ENCODE results near the gene IRF2BPL. TPM values are rescaled to one million over a fixed set of nuclear protein-coding genes. Genes with fewer than 3 reads are reported as not detected.

Gene IRF2BPL
- total RNA-seq, 1 experiment from 2014 or later: 142 TPM

- DNase-seq: peak; percentile 68
- Histone ChIP-seq H3K36me3 (replicated peaks; ENCODE audit: control insufficient read depth, insufficient read depth, low read length) (no peaks in the 10 kb centered on the region), H3K27me3 (ENCODE audit: control insufficient read depth, insufficient read depth, low read length) (no peaks in the 10 kb centered on the region), H3K4me3 (ENCODE audit: insufficient read depth, low read depth, low read length) (no peak overlapping the region)
These were observed 33.2 kb upstream of the IRF2BPL start for GRCh38 chr14:77061630-77062257.

- H3K27me3 ChIP-seq (ENCODE audit: control insufficient read depth, insufficient read depth, low read length): no peaks in the 10 kb centered on the region
- DNase-seq: peak; percentile 86
- no peaks in the 10 kb centered on the region for H3K36me3 ChIP-seq (replicated peaks; ENCODE audit: control insufficient read depth, insufficient read depth, low read length)
- no peak overlapping the region for H3K4me3 ChIP-seq (ENCODE audit: insufficient read depth, low read depth, low read length)
These were observed 30.9 kb upstream of the IRF2BPL start for GRCh38 chr14:77059276-77059915.

GRCh38 chr14:77058785-77059184 lies 30.3 kb upstream of the IRF2BPL start:
- no peak for DNase-seq
- H3K27me3 ChIP-seq (ENCODE audit: control insufficient read depth, insufficient read depth, low read length): no peaks in the 10 kb centered on the region
- no peaks in the 10 kb centered on the region for H3K36me3 ChIP-seq (replicated peaks; ENCODE audit: control insufficient read depth, insufficient read depth, low read length)
- no peak overlapping the region for H3K4me3 ChIP-seq (ENCODE audit: insufficient read depth, low read depth, low read length)

GRCh38 chr14:77058117-77058516 lies 29.6 kb upstream of the IRF2BPL start:
- DNase-seq: no peak
- H3K27me3 ChIP-seq (ENCODE audit: control insufficient read depth, insufficient read depth, low read length): no peaks in the 10 kb centered on the region
- no peaks in the 10 kb centered on the region for H3K36me3 ChIP-seq (replicated peaks; ENCODE audit: control insufficient read depth, insufficient read depth, low read length)
- no peak overlapping the region for H3K4me3 ChIP-seq (ENCODE audit: insufficient read depth, low read depth, low read length)

- H3K27me3 ChIP-seq (ENCODE audit: control insufficient read depth, insufficient read depth, low read length): no peaks in the 10 kb centered on the region
- no peaks in the 10 kb centered on the region for H3K36me3 ChIP-seq (replicated peaks; ENCODE audit: control insufficient read depth, insufficient read depth, low read length)
- DNase-seq: no peak
- no peak overlapping the region for H3K4me3 ChIP-seq (ENCODE audit: insufficient read depth, low read depth, low read length)
These were observed 27.5 kb upstream of the IRF2BPL start for GRCh38 chr14:77055981-77056380.

- DNase-seq: no peak
- Histone ChIP-seq H3K4me3 (ENCODE audit: insufficient read depth, low read depth, low read length) (no peak overlapping the region), H3K27me3 (ENCODE audit: control insufficient read depth, insufficient read depth, low read length) (no peaks in the 10 kb centered on the region), H3K36me3 (replicated peaks; ENCODE audit: control insufficient read depth, insufficient read depth, low read length) (no peaks in the 10 kb centered on the region)
These were observed 26.8 kb upstream of the IRF2BPL start for GRCh38 chr14:77055306-77055705.

- Histone ChIP-seq H3K36me3 (replicated peaks; ENCODE audit: control insufficient read depth, insufficient read depth, low read length) (no peaks in the 10 kb centered on the region), H3K27me3 (ENCODE audit: control insufficient read depth, insufficient read depth, low read length) (no peaks in the 10 kb centered on the region), H3K4me3 (ENCODE audit: insufficient read depth, low read depth, low read length) (no peak overlapping the region)
- peak; percentile 97 for DNase-seq
These were observed 24.7 kb upstream of the IRF2BPL start for GRCh38 chr14:77053046-77053841.

- no peaks in the 10 kb centered on the region for H3K36me3 ChIP-seq (replicated peaks; ENCODE audit: control insufficient read depth, insufficient read depth, low read length)
- H3K4me3 ChIP-seq (ENCODE audit: insufficient read depth, low read depth, low read length): no peak overlapping the region
- DNase-seq: peak; percentile 47
- H3K27me3 ChIP-seq (ENCODE audit: control insufficient read depth, insufficient read depth, low read length): no peaks in the 10 kb centered on the region
These were observed 24.0 kb upstream of the IRF2BPL start for GRCh38 chr14:77052281-77053044.

GRCh38 chr14:77051116-77051515 lies 22.6 kb upstream of the IRF2BPL start:
- H3K4me3 ChIP-seq (ENCODE audit: insufficient read depth, low read depth, low read length): no peak overlapping the region
- no peaks in the 10 kb centered on the region for H3K36me3 ChIP-seq (replicated peaks; ENCODE audit: control insufficient read depth, insufficient read depth, low read length)
- no peaks in the 10 kb centered on the region for H3K27me3 ChIP-seq (ENCODE audit: control insufficient read depth, insufficient read depth, low read length)
- DNase-seq: no peak

- Histone ChIP-seq H3K36me3 (replicated peaks; ENCODE audit: control insufficient read depth, insufficient read depth, low read length) (no peaks in the 10 kb centered on the region), H3K4me3 (ENCODE audit: insufficient read depth, low read depth, low read length) (no peak overlapping the region), H3K27me3 (ENCODE audit: control insufficient read depth, insufficient read depth, low read length) (no peaks in the 10 kb centered on the region)
- no peak for DNase-seq
These were observed 18.2 kb upstream of the IRF2BPL start for GRCh38 chr14:77046721-77047120.

GRCh38 chr14:77045238-77046162 lies 17.0 kb upstream of the IRF2BPL start:
- no peaks in the 10 kb centered on the region for H3K36me3 ChIP-seq (replicated peaks; ENCODE audit: control insufficient read depth, insufficient read depth, low read length)
- H3K27me3 ChIP-seq (ENCODE audit: control insufficient read depth, insufficient read depth, low read length): no peaks in the 10 kb centered on the region
- DNase-seq: no peak
- H3K4me3 ChIP-seq (ENCODE audit: insufficient read depth, low read depth, low read length): no peak overlapping the region

- no peaks in the 10 kb centered on the region for H3K36me3 ChIP-seq (replicated peaks; ENCODE audit: control insufficient read depth, insufficient read depth, low read length)
- no peak overlapping the region for H3K4me3 ChIP-seq (ENCODE audit: insufficient read depth, low read depth, low read length)
- no peak for DNase-seq
- no peaks in the 10 kb centered on the region for H3K27me3 ChIP-seq (ENCODE audit: control insufficient read depth, insufficient read depth, low read length)
These were observed 16.3 kb upstream of the IRF2BPL start for GRCh38 chr14:77044783-77045237.

- Histone ChIP-seq H3K4me3 (ENCODE audit: insufficient read depth, low read depth, low read length) (no peak overlapping the region), H3K36me3 (replicated peaks; ENCODE audit: control insufficient read depth, insufficient read depth, low read length) (no peaks in the 10 kb centered on the region), H3K27me3 (ENCODE audit: control insufficient read depth, insufficient read depth, low read length) (no peaks in the 10 kb centered on the region)
- no peak for DNase-seq
These were observed 15.5 kb upstream of the IRF2BPL start for GRCh38 chr14:77043984-77044485.

Data from H7 (cell line).